Measurements from ENCODE around the gene PRAMEF14.
"Not testable (repeated sequence)": the region's sequence is repeated elsewhere in the genome, so short reads cannot be mapped to it uniquely, and the experiment has no call there.

Gene PRAMEF14

GRCh38 chr1:13347034-13347433 lies at the start of gene PRAMEF14:
Gene PRAMEF14 (minus strand): TSS chr1:13347134. CDS start chr1:13345314, 1,820 bp downstream.
- not testable (repeated sequence) for DNase-seq

DNA sequence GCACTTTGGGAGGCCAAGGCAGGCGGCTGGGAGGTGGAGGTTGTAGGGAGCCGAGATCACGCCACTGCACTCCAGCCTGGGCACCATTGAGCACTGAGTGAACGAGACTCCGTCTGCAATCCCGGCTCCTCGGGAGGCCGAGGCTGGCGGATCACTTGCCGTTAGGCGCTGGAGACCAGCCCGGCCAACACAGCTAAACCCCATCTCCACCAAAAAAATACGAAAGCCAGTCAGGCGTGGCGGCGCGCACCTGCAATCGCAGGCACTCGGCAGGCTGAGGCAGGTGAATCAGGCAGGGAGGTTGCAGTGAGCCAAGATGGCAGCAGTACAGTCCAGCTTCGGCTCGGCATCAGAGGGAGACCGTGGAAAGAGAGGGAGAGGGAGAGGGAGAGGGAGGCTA lies 48.4 kb upstream of the PRAMEF14 start:
- not testable (repeated sequence) for DNase-seq

DNA sequence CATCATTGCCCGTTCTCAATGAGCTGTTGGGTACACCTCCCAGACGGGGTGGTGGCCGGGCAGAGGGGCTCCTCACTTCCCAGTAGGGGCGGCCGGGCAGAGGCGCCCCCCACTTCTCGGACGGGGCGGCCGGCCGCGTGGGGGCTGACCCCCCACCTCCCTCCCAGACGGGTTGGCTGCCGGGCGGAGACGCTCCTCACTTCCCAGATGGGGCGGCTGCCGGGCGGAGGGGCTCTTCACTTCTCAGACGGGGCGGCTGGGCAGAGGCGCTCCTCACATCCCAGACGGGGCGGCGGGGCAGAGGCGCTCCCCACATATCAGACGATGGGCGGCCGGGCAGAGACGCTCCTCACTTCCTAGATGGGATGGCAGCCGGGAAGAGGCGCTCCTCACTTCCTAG lies 47.8 kb upstream of the PRAMEF14 start:
- DNase-seq: not testable (repeated sequence)

GRCh38 chr1:13393004-13393403 lies 46.1 kb upstream of the PRAMEF14 start:
- not testable (repeated sequence) for DNase-seq

DNA sequence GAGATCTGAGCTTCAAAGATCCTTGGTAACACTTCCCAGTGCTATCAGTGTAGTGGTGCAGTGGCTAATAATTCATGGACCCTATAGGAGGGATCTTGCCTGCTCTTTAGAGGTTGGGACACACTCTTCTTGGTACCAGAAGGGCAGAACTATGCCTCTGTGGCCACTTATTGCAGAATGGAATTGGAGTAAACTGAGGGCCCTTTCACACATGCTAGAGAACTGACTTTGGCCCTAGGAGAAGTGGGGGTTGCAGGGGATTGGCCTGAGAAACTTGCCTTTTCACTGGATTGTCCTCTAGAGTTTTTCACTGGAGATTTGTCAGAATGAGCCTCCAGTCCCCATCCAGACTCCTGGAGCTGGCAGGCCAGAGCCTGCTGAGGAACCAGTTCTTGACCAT lies 42.4 kb upstream of the PRAMEF14 start, which contains the start of gene PRAMEF17:
Gene PRAMEF17 (plus strand): TSS at position 301 of the 400 bp plus-strand sequence. CDS start 26 bp downstream, at position 327.
- DNase-seq: not testable (repeated sequence)

- DNase-seq: not testable (repeated sequence)
These were observed 33.4 kb upstream of the PRAMEF14 start for GRCh38 chr1:13380380-13380779.

- not testable (repeated sequence) for DNase-seq
These were observed 32.0 kb upstream of the PRAMEF14 start for GRCh38 chr1:13378983-13379382.

DNA sequence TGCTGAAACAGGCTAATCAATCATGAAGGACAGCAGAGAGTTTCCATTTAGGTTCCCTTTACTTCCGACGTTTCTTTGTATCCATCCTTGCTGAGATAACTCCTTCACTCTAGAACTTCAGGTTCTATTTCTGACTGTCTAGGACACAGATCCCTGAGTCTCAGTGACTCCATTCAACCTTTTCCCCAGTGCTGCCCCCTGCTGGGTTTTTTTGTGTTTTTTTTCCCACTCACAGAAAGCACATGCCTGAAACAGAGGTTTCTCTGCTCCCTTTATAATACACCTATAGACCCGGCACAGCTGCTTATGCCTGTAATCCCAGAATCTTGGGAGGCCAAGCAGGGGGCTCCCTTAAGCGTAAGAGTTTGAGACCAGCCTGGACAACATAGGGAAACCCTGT lies 21.6 kb upstream of the PRAMEF14 start:
- not testable (repeated sequence) for DNase-seq

DNA sequence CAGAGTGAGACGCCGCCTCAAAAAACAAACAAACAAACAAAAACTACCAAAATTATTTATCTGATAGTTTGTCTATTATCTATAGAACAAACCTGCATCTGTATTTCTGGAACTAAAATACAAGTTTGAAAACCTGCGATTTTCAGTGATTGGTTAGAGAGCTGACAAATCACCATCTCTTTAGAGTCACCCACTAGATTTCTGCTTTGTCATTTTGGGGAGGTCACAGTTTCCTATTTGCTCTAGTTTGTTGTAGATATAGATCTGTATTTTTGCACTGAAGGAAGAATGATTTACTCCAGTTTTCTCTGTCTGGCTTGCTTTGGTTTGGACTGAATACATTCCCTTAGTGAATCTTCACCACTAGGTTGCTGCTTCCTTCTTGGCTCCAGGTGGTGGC lies 19.6 kb upstream of the PRAMEF14 start:
- not testable (repeated sequence) for DNase-seq

- DNase-seq: not testable (repeated sequence)
These were observed 18.0 kb upstream of the PRAMEF14 start for GRCh38 chr1:13364928-13365327.

DNA sequence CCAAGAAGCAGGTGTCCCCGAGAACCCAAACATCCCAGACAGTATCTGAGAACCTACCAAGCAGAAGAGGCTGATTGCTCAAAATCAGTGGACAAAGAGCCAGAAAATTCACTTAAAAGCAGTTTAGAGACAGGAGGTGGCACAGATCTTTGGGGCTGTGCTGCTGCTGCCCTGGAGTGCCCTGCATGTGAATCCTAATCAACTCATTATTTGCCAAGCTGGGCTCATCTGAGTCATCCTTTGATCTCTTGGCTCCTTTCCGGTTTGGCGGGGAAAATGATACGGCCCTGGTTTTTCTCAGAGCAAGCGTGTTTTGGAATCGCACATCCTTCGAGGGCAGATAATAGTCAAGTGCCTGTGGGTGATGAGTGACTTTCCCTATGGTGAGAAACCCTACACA lies 15.4 kb upstream of the PRAMEF14 start:
- DNase-seq: not testable (repeated sequence)

GRCh38 chr1:13356774-13357173 lies 9.8 kb upstream of the PRAMEF14 start:
- DNase-seq: peak; percentile 37

DNA sequence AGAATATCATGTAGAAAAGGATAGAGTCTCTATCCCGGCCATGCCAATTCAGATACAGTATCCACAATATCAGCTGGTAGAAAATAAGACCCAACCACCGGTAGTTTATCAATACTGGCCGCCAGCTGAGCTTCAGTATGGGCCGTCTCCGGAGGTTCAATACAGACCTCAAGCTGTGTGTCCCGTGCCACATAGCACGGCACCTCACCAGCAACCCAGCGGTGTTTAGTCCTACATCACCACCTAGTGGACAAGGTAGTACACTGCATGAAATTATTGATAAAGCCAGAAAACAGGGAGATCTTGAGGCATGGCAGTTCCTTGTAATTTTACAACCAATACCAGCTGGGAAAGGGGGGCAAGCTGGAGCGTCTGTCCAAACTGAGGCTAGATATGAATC lies 7.5 kb upstream of the PRAMEF14 start:
- DNase-seq: not testable (repeated sequence)

DNA sequence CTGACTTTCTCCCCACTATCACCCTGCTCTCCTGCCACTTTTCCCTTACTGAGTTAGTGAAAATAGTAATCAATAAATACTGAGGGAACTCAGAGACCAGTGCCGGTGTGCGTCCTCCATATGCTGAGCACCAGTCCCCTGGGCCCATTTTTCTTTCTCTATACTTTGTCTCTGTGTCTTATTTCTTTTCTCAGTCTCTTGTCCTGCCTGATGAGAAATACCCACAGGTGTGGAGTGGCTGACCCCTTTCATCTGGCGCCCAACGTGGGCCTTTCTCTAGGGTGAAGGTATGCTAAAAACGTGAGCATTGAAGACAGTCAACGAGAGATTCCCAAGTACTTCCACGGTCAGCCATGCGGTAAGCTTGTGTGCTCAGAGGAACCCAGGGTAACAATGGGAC lies 6.5 kb upstream of the PRAMEF14 start:
- DNase-seq: not testable (repeated sequence)

DNA sequence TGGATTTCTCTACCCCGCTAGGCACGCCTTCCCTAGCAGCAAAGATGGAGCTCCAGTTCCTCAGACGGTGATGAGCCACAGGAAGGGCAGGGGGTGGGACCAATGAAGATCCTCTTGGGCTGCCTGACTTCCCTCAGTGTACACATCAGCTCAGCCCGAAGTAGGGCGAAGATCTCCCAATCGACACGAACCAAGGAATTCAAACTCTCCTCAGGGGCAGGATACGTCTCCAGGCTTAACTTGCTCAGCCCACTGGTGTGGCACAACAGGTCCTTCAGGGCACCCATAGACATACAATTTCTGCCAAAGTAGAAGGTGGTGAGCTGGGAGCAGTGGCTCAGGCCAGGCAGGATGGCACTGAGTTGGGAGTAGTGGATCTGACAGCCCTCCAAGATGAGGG lies 4.4 kb downstream of the PRAMEF14 start:
- DNase-seq: not testable (repeated sequence)

GRCh38 chr1:13315281-13315680 lies 31.7 kb downstream of the PRAMEF14 start, which contains the start of gene PRAMEF15:
Gene PRAMEF15 (plus strand): TSS chr1:13315581. CDS start chr1:13318408, 2,827 bp downstream.
- not testable (repeated sequence) for DNase-seq

DNA sequence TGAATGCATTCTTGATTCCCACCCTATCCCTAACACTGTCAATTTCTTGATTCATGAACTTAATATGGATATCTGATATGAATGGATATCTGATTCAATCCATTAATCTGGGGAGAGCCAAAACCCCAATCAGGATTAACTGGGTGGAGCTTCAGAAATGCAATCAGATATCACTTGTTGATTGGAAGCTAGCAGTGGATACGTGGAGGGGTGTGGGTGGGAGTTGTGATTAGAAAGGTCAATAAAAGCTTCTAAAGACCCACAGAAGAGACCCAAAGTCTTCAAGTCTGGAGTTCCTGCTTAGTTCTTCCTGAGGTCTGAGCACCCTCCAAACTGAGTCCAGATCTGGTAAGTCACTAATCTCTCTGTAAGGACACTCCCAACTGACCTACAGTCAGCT lies 43.7 kb downstream of the PRAMEF14 start, which contains the start of gene PRAMEF33:
Gene PRAMEF33 (plus strand): TSS at position 301 of the 400 bp plus-strand sequence. CDS start 2,416 bp downstream, outside the sequence.
- not testable (repeated sequence) for DNase-seq

- DNase-seq: not testable (repeated sequence)
These were observed 44.7 kb downstream of the PRAMEF14 start for GRCh38 chr1:13302197-13302596.

DNA sequence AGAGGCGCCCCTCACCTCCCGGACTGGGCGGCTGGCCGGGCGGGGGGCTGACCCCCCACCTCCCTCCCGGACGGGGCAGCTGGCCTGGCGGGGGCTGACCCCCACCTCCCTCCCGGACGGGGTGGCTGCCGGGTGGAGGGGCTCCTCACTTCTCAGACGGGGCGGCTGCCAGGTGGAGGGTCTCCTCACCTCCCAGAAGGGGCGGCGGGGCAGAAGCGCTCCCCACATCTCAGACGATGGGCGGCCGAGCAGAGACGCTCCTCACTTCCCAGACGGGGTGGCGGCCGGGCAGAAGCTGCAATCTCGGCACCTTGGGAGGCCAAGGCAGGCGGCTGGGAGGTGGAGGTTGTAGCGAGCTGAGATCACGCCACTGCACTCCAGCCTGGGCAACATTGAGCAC lies 48.2 kb downstream of the PRAMEF14 start:
- not testable (repeated sequence) for DNase-seq

- DNase-seq: not testable (repeated sequence)
These were observed 49.6 kb downstream of the PRAMEF14 start for GRCh38 chr1:13297216-13297931.

All from NCI-H1105 (cell line).